ENCODE data around the gene NAALADL2.
"Not testable (repeated sequence)": the region's sequence is repeated elsewhere in the genome, so short reads cannot be mapped to it uniquely, and the experiment has no call there.

Gene NAALADL2

GRCh38 chr3:175434561-175434960, 575.4 kb downstream of the NAALADL2 start:
- DNase-seq, result no peak

GRCh38 chr3:175443682-175444081, 584.5 kb downstream of the NAALADL2 start:
- DNase-seq, result no peak

DNA sequence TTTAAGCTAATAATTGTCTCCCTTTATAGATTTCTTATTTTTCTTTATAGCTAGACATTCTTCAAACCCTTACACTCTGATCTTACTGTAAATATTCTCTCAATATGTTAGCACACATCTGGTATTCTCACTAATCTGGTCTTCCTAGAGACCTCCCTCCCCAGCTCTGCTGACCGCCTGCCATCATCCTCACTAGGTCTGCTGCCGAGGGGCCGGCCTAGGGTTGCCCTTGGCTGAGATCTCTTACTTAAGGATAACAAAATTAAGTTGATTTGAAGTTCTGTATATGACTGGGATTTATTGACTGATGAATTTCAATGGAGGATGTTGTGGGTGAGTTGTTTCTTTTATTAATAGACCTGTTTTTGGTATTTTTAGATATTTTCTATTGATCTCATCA, 586.6 kb downstream of the NAALADL2 start:
- no peak for DNase-seq

- DNase-seq, result no peak
Observed at GRCh38 chr3:175447521-175447920, 588.4 kb downstream of the NAALADL2 start.

GRCh38 chr3:175453361-175453760, 594.2 kb downstream of the NAALADL2 start:
- DNase-seq, result no peak

- no peak for DNase-seq
Observed at GRCh38 chr3:175456466-175456865, 597.3 kb downstream of the NAALADL2 start.

GRCh38 chr3:175457301-175457700, 598.2 kb downstream of the NAALADL2 start:
- DNase-seq, result no peak

GRCh38 chr3:175460849-175461399, 601.8 kb downstream of the NAALADL2 start:
- DNase-seq, result not testable (repeated sequence)

DNA sequence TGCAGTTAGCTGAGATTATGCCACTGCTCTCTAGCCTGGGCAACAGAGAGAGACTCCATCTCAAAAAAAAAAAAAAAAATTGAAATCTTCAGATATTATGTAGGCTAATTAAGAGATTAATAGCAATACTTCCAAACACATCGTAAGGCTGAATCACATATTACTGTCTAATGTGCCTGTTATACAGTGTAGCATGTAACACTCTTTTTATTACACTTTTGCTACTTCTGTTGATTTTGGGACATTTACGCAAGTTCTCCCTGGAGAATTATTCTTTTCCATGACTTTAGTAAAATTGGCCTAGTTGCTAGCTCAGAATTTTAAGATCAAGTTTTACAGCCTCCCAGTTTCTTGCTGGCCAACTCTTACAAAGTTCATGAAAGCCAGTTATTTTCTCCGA, 605.2 kb downstream of the NAALADL2 start:
- no peak for DNase-seq

DNA sequence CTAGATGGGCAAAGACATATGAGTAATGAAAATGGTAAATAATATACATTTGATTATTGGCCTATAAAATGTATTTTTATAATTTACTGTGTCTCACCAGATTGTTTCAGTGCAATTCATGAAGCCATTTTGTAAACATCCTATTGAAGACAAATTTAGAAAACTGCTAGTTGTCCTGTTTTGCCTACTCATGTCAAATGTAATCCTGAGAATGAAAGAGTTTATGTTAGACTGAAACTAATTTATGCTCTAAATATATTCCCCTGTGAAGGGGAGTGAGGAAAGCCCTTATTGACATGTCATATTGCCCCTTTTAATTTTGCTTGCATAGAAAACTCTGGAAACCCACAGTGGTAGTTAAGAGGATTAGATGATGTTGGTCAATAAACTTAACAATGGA, 610.0 kb downstream of the NAALADL2 start:
- DNase-seq, result no peak

DNA sequence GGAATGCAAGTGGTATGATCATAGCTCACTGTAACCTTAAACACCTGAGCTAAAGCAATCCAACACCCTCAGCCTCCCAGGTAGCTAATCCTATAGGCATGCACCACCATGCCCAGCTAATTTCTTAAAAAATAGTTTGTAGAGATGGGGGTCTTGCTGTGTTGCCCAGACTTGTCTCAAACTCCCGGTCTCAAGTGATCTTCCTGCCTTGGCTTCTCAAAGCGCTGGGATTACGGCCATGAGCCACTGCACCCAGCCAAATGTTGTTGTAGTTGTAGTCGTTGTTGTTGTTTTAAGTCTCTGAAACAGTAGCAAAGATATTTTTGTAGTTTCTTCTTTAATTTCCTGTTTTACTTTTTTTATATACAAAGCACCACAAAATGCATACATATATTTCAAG, 616.6 kb downstream of the NAALADL2 start:
- DNase-seq, result no peak

DNA sequence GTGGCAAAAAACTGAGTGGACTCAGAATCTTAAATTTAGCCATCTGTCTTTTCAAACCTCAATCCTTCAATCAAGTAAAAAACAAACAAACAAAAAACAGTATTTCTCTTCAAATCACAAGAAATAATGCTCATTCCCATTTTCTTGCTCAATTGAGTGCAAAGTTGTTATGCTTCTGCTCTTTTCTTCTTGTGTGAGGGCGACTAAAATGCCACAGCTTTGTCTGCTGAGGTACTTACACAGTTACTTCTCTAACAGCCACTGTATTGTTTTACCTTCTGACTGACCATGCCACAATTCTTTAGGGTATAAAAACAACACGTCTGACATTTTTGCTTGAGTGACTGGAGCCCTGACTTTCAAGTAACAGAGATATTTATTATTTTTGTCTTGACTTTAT, 617.4 kb downstream of the NAALADL2 start:
- DNase-seq, result no peak

DNA sequence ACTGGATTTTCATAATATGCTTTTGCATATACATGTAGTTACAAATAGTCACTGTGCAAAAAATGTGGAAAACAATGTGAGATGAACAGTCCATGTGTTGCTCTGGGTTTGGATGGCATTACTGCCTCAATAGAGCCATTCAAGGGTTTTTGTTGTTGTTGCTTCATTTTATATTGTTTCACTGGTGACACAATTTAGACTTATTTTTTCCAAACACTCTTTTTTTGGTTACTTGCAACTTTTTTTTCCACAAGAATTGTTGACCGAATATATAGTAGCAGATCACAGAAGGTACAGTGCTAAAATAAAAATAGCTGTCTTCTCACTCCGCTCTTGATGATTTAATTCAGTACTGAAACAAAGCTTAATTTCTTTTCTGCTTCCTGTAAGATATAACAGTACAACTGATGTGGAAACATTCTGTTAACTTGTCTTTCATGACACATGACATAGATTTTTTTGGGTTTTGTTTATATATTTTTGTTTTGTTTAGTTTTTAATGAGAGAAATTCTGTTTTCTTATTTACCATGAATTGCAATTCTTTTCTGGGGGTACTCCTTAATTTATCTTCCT, 618.6 kb downstream of the NAALADL2 start:
- no peak for DNase-seq

- DNase-seq, result no peak
Observed at GRCh38 chr3:175478301-175478700, 619.2 kb downstream of the NAALADL2 start.

DNA sequence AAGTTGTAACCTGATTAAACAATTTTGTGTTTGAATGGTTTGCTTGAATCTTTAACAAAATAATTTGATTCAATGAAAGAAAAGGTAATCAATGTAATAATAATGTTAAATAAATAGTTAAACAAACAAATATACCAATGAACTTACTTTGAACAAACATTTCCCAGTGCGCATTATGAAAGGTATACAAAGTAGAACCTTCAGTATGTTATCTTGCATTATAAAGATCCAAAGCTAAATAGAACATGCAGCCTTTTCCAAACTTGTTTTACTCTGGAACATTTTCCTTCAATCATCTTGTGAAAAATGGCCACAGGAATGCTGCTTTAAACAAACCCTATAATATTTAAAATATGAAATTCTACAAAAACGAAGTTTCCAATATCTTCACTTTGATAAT, 620.0 kb downstream of the NAALADL2 start:
- no peak for DNase-seq

- DNase-seq, result no peak
Observed at GRCh38 chr3:175479800-175480199, 620.7 kb downstream of the NAALADL2 start.

- DNase-seq, result no peak
Observed at GRCh38 chr3:175484666-175485065, 625.5 kb downstream of the NAALADL2 start.

GRCh38 chr3:175485436-175485835, 626.3 kb downstream of the NAALADL2 start:
- no peak for DNase-seq

GRCh38 chr3:175486255-175486654, 627.1 kb downstream of the NAALADL2 start:
- no peak for DNase-seq

- DNase-seq, result no peak
Observed at GRCh38 chr3:175489406-175489805, 630.3 kb downstream of the NAALADL2 start.

- DNase-seq, result no peak
Observed at GRCh38 chr3:175493301-175493700, 634.2 kb downstream of the NAALADL2 start.

- no peak for DNase-seq
Observed at GRCh38 chr3:175495331-175495730, 636.2 kb downstream of the NAALADL2 start.

GRCh38 chr3:175502155-175502554, 643.0 kb downstream of the NAALADL2 start:
- no peak for DNase-seq

DNA sequence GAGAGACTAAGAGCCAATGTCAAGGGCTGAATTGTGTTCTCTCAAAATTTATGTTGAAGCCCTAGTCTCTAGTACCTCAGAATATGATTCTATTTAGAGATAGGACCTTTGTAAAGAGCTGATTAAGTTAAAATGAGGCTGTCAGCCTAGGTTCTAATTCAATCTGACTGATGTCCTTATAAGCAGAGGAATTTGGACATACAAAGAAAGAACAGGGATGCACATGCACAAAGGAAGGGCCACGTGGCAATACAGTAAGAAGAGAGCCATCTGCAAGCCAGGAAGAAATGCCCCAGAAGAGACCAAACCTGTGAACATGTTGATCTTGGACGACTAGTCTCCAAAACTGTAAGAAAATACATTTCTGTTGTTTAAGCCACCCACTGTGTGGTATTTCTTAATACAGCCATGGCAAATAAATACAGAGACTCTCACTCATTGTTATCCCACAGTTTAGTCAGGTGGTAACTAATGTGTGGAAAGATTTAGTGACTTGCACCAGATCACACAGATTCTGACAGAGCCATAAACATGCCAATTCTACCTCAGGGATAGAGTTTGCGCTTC, 652.2 kb downstream of the NAALADL2 start:
- no peak for DNase-seq

DNA sequence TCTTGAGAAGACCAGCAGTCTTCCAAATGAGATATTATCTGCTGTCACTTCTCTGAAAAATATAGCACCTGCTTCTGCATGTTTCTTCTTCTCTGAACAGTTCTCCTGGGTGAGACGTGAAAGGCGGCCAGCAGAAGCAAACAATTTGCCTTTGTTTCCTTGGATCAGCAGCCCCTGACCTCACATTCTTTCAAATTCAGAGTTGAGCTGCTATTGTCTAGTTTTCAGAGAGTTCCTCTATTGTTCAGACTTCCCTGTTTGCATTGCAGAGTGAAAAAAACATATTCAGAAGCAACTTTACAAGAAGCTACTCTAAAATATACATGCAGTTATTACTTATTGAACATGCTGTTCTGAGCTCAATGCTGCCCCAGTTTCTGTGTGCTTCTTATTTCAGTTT, 653.6 kb downstream of the NAALADL2 start:
- DNase-seq, result no peak
